GM18867 (cell line): ENCODE results near the gene ZBTB1.
"Not testable (repeated sequence)": the region's sequence is repeated elsewhere in the genome, so short reads cannot be mapped to it uniquely, and the experiment has no call there.

Source experiments
- ATAC-seq: cut with Tn5 transposase; IDR thresholded peaks from one replicate; pipeline ENCODE4 v1.9.1; 2021; ENCODE audit warnings: mild to moderate bottlenecking, moderate library complexity; ENCODE audit not compliant: unreplicated experiment

ZBTB1 gene

GRCh38 chr14:64563696-64564095 is 59.1 kb downstream of the ZBTB1 start:
- ATAC-seq, result no peak

GRCh38 chr14:64566651-64567122 is 62.1 kb downstream of the ZBTB1 start:
- ATAC-seq, result no peak

GRCh38 chr14:64569138-64569631 is 64.6 kb downstream of the ZBTB1 start:
- no peak for ATAC-seq

GRCh38 chr14:64569646-64570045 is 65.1 kb downstream of the ZBTB1 start:
- ATAC-seq, result not testable (repeated sequence)

- no peak for ATAC-seq
Measured at GRCh38 chr14:64572386-64573104, 68.0 kb downstream of the ZBTB1 start.

GRCh38 chr14:64573109-64573508 is 68.5 kb downstream of the ZBTB1 start:
- no peak for ATAC-seq
